ENCODE data around the gene CAPZA1. TPM values are rescaled to one million over a fixed set of nuclear protein-coding genes. Genes with fewer than 3 reads are reported as not detected.

Gene CAPZA1
- total and polyA plus RNA-seq, 2 donors (not counting 1 experiment from before 2014, with no cell fraction given): 201 to 262 TPM

- no peaks in the 10 kb centered on the region for H3K36me3 ChIP-seq (ENCODE audit: control insufficient read depth, insufficient read depth, low read length)
- no peaks in the 10 kb centered on the region for H3K9me3 ChIP-seq (ENCODE audit: control insufficient read depth, insufficient read depth, low read depth, low read length)
- H3K27me3 ChIP-seq (ENCODE audit: control insufficient read depth, insufficient read depth, low read length): no peaks in the 10 kb centered on the region
- peaks cover 6% of the 10 kb centered on the region for H4K20me1 ChIP-seq (ENCODE audit: control insufficient read depth, extremely low read depth, insufficient read depth, low read length)
- no peak overlapping the region for H3K27ac ChIP-seq (ENCODE audit: insufficient read depth, low read length)
- no peak overlapping the region for H3K4me2 ChIP-seq (ENCODE audit: extremely low read depth, insufficient read depth, low read length)
- TF ChIP-seq EZH2 (IDR thresholded peaks at IDR 0.05; ENCODE audit: low read length, missing control alignments) (no peak), CTCF (conservative IDR thresholded peaks at IDR 0.05 in 1 of 2, IDR thresholded peaks at IDR 0.05 in 1 of 2; ENCODE audit: low read depth in 1 of 2, low read length in 2 of 2) (no peak)
- H3K79me2 ChIP-seq (ENCODE audit: control insufficient read depth, insufficient read depth, low read length): peaks cover 85% of the 10 kb centered on the region
- no peak for DNase-seq (ENCODE audit: low read depth in 2 of 2)
- peaks cover 3% of the 10 kb centered on the region for H3K4me1 ChIP-seq (ENCODE audit: control insufficient read depth, extremely low read depth, insufficient read depth, low read length)
- no peak overlapping the region for H3K4me3 ChIP-seq (replicated peaks in 1 of 4; ENCODE audit: control extremely low read depth in 1 of 4, insufficient read depth in 1 of 4, low read depth in 3 of 4, low read length in 4 of 4)
- H2AFZ ChIP-seq (ENCODE audit: low read length): no peak overlapping the region
- H3K9ac ChIP-seq (ENCODE audit: insufficient read depth, low read length): no peak overlapping the region
Observed at GRCh38 chr1:112636056-112636455, 16.4 kb downstream of the CAPZA1 start.

DNA sequence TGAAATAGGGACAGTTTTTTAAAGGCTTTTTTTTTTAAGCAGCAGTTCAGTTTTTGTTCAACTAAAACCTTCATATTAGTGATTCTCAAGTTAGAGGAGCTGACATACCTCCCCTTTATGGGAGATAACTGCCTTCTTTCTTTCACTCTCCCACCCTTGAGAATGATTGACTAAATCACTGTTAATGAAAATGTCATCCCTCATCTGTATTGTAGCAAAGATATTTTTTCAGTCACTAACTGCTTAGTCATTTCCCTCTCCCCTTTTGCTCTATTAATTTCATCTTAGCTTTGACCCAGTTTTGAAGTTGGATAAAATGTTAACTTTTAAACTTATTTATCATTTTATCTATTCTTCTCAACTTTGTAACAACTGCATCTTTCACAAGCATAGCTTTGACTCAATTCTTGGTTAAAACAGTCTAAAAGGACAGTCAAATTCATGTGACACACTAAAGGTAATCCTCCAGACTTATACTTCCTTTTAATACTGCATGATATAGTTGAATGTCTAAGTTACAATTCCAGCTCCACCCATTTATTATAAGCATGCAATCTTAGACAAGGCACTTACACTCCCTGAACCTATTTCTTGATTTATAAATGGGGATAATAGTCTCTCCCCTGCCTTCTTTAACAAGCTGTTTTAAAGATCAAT lies 17.1 kb downstream of the CAPZA1 start:
- H3K4me3 ChIP-seq (replicated peaks in 1 of 4; ENCODE audit: control extremely low read depth in 1 of 4, insufficient read depth in 1 of 4, low read depth in 3 of 4, low read length in 4 of 4): no peak overlapping the region
- no peaks in the 10 kb centered on the region for H3K36me3 ChIP-seq (ENCODE audit: control insufficient read depth, insufficient read depth, low read length)
- H3K79me2 ChIP-seq (ENCODE audit: control insufficient read depth, insufficient read depth, low read length): peaks cover 84% of the 10 kb centered on the region
- no peak for DNase-seq (ENCODE audit: low read depth in 2 of 2)
- no peak overlapping the region for H2AFZ ChIP-seq (ENCODE audit: low read length)
- no peak overlapping the region for H3K9ac ChIP-seq (ENCODE audit: insufficient read depth, low read length)
- no peaks in the 10 kb centered on the region for H3K27me3 ChIP-seq (ENCODE audit: control insufficient read depth, insufficient read depth, low read length)
- peaks cover 6% of the 10 kb centered on the region for H4K20me1 ChIP-seq (ENCODE audit: control insufficient read depth, extremely low read depth, insufficient read depth, low read length)
- H3K27ac ChIP-seq (ENCODE audit: insufficient read depth, low read length): peak overlapping the region; percentile 14
- H3K4me2 ChIP-seq (ENCODE audit: extremely low read depth, insufficient read depth, low read length): peak overlapping the region; percentile 25
- no peaks in the 10 kb centered on the region for H3K9me3 ChIP-seq (ENCODE audit: control insufficient read depth, insufficient read depth, low read depth, low read length)
- no peak for TF ChIP-seq CTCF (conservative IDR thresholded peaks at IDR 0.05 in 1 of 2, IDR thresholded peaks at IDR 0.05 in 1 of 2; ENCODE audit: low read depth in 1 of 2, low read length in 2 of 2)
- TF ChIP-seq EZH2 (IDR thresholded peaks at IDR 0.05; ENCODE audit: low read length, missing control alignments): no peak
- H3K4me1 ChIP-seq (ENCODE audit: control insufficient read depth, extremely low read depth, insufficient read depth, low read length): peaks cover 3% of the 10 kb centered on the region

- peak in 1 of 2 donors; percentile 53 for DNase-seq (ENCODE audit: low read depth in 2 of 2)
- Histone ChIP-seq H3K79me2 (ENCODE audit: control insufficient read depth, insufficient read depth, low read length) (peaks cover 84% of the 10 kb centered on the region), H3K9me3 (ENCODE audit: control insufficient read depth, insufficient read depth, low read depth, low read length) (no peaks in the 10 kb centered on the region), H3K4me3 (replicated peaks in 1 of 4; ENCODE audit: control extremely low read depth in 1 of 4, insufficient read depth in 1 of 4, low read depth in 3 of 4, low read length in 4 of 4) (no peak overlapping the region), H3K27ac (ENCODE audit: insufficient read depth, low read length) (peak overlapping the region; percentile 31), H3K4me2 (ENCODE audit: extremely low read depth, insufficient read depth, low read length) (peak overlapping the region; percentile 25), H3K27me3 (ENCODE audit: control insufficient read depth, insufficient read depth, low read length) (no peaks in the 10 kb centered on the region), H3K36me3 (ENCODE audit: control insufficient read depth, insufficient read depth, low read length) (no peaks in the 10 kb centered on the region), H2AFZ (ENCODE audit: low read length) (no peak overlapping the region), H3K9ac (ENCODE audit: insufficient read depth, low read length) (no peak overlapping the region), H3K4me1 (ENCODE audit: control insufficient read depth, extremely low read depth, insufficient read depth, low read length) (peaks cover 3% of the 10 kb centered on the region), H4K20me1 (ENCODE audit: control insufficient read depth, extremely low read depth, insufficient read depth, low read length) (peaks cover 6% of the 10 kb centered on the region)
- no peak for TF ChIP-seq CTCF (conservative IDR thresholded peaks at IDR 0.05 in 1 of 2, IDR thresholded peaks at IDR 0.05 in 1 of 2; ENCODE audit: low read depth in 1 of 2, low read length in 2 of 2)
- no peak for TF ChIP-seq EZH2 (IDR thresholded peaks at IDR 0.05; ENCODE audit: low read length, missing control alignments)
Observed at GRCh38 chr1:112637254-112638109, 17.9 kb downstream of the CAPZA1 start.
